HG02642 (cell line): Measurements from ENCODE around the gene MSLN.
A peak's percentile ranks its signal among the peaks of the same experiment; 100 is the strongest.
"Not testable (repeated sequence)": the region's sequence is repeated elsewhere in the genome, so short reads cannot be mapped to it uniquely, and the experiment has no call there.

ENCODE experiments used
- ATAC-seq: cut with Tn5 transposase; IDR thresholded peaks from one replicate; pipeline ENCODE4 v1.9.1; 2021; ENCODE audit warnings: mild to moderate bottlenecking; ENCODE audit not compliant: unreplicated experiment, poor library complexity

The MSLN gene

GRCh38 chr16:760545-761343 is at the start of gene MSLN:
Gene MSLN (plus strand): TSS chr16:760734. CDS start chr16:762681, 1,947 bp downstream.
- ATAC-seq: no peak

- no peak for ATAC-seq
Measured at GRCh38 chr16:711084-711483, 49.5 kb upstream of the MSLN start.

GRCh38 chr16:711548-712320 is 48.8 kb upstream of the MSLN start:
- no peak for ATAC-seq

GRCh38 chr16:712740-713250 is 47.7 kb upstream of the MSLN start:
- not testable (repeated sequence) for ATAC-seq

GRCh38 chr16:714079-714478 is 46.5 kb upstream of the MSLN start:
- ATAC-seq: no peak

GRCh38 chr16:714558-715476 is 45.7 kb upstream of the MSLN start, which contains the start of gene METRN:
Gene METRN (plus strand): TSS chr16:715118. CDS start chr16:715290, 172 bp downstream.
- ATAC-seq: peak; percentile 69

GRCh38 chr16:715477-716199 is 44.9 kb upstream of the MSLN start:
- peak; percentile 11 for ATAC-seq

GRCh38 chr16:716200-716568 is 44.4 kb upstream of the MSLN start:
- ATAC-seq: no peak

GRCh38 chr16:716768-717325 is 43.7 kb upstream of the MSLN start:
- no peak for ATAC-seq

- no peak for ATAC-seq
Measured at GRCh38 chr16:717450-718245, 42.9 kb upstream of the MSLN start.

- ATAC-seq: no peak
Measured at GRCh38 chr16:718389-718788, 42.1 kb upstream of the MSLN start.

GRCh38 chr16:718922-719321 is 41.6 kb upstream of the MSLN start:
- ATAC-seq: no peak

- ATAC-seq: no peak
Measured at GRCh38 chr16:719815-720446, 40.6 kb upstream of the MSLN start.

GRCh38 chr16:720447-720989 is 40.0 kb upstream of the MSLN start:
- peak; percentile 22 for ATAC-seq

- ATAC-seq: peak; percentile 73
Measured at GRCh38 chr16:720990-721764, 39.4 kb upstream of the MSLN start, which contains the start of gene ANTKMT. Gene ANTKMT (plus strand): TSS chr16:721146. CDS start chr16:721275, 129 bp downstream.

- ATAC-seq: no peak
Measured at GRCh38 chr16:721765-722540, 38.6 kb upstream of the MSLN start.
